Measurements from ENCODE around the gene UROD.
"Not testable (repeated sequence)": the region's sequence is repeated elsewhere in the genome, so short reads cannot be mapped to it uniquely, and the experiment has no call there.

UROD gene

DNA sequence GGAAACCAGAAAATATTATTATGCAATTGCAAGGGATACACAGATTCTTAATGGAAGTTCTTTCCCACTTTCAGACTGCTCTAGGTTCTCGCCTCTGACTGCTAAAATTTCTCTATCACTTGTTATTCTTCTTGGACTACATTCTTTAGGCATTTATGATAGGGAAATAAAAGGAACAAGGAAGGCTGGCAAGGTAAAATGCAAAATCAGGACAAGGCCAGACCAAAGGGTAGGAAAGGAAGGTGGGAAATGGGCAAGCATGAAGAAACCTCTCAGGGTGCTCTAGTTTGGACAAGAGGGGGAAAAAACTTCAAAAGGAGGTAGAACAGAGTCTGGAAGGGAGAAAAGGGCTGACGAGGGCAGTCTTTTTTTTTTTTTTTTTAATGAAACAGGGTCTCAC, 26.2 kb downstream of the UROD start:
- no peak for DNase-seq (ENCODE audit: low read depth in 3 of 3, low spot score in 1 of 3)

DNA sequence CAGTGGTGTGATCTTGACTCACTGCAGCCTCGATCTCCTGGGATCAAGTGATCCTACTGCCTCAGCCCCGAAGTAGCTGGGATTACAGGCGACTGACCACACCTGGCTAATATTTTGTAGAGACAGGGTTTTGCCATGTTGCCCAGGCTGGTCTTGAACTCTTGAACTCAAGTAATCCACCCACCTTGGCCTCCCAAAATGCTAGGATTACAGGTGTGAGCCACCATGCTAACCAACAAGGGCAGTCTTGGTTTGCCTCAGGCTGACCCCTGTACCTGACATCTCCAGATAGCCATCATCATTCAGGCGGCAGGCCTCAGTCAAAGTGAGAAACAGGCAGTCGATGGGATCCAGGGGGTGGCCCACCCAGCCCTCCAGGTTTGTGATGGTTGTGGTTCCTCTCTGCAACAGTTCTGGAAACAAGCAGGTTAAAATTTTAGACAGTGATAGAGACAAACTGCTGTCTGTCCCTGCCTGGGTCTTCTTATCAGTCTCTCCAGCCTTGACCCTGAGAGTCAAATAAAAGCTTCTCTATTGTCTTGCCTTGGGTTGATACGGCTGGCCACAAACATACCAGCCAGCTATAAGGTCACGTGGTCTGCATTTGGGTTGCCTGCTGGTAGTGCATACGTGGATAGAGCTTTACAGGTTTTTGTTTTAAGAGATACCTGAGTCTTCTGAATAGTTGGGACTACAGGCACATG, 26.8 kb downstream of the UROD start:
- no peak for DNase-seq (ENCODE audit: low read depth in 3 of 3, low spot score in 1 of 3)

DNA sequence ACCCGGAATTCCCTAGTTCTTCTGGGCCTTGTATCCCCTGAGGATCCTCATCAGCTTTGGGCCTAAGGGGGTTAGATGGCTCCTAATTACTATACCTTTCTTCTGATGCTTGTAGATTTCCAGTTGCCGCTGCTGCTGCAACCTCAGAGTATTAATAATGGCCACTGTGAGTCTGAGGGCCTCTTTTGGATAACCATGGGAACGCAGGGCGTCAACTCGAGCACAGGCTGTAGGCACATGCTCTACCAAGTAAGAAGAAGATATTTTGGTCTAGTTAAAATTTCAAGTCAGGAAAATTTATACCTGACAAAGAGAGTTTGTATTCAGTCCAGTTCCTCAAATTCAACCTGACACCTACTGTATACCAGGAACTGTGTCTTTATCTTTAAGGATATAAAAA, 28.2 kb downstream of the UROD start:
- DNase-seq (ENCODE audit: low read depth in 3 of 3, low spot score in 1 of 3): no peak

DNA sequence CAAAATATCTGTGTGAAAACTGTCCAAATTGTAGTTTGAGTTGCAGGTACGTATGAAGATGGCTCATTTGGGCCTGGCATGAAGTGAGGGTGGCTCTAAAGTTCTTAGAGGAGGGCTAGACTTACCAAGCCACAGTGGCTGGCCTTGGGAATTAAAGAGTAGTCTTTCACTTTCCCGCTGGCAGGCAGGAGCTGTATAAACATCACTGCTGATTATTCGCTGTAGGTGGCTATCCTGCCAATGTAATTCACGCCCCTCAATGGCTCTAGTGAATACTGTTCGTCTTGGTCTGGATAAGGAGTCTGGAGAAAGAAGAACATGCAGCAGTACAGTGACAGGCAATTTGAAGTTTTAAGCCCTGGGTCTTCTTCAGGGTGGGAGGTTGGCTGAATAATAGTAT, 31.0 kb downstream of the UROD start:
- no peak for DNase-seq (ENCODE audit: low read depth in 3 of 3, low spot score in 1 of 3)

DNA sequence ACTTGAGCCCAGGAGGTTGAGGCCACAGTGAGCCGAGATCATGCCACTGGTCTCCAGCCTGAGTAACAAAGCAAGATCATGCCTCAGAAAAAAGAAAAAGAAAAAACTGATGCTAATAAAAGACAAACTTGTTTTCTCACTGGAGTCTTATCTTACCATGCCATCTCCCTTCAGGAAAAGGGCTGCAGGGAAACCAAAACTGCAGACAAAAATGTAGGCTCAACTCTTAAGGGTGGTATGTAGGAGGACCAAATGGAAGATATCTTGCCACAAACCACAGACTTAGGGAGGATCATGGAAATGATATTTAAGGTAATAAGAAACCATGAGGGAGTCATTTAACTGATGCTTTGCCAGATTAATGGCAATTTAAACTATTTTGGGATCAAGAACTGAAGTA, 32.9 kb downstream of the UROD start:
- DNase-seq (ENCODE audit: low read depth in 3 of 3, low spot score in 1 of 3): no peak

DNA sequence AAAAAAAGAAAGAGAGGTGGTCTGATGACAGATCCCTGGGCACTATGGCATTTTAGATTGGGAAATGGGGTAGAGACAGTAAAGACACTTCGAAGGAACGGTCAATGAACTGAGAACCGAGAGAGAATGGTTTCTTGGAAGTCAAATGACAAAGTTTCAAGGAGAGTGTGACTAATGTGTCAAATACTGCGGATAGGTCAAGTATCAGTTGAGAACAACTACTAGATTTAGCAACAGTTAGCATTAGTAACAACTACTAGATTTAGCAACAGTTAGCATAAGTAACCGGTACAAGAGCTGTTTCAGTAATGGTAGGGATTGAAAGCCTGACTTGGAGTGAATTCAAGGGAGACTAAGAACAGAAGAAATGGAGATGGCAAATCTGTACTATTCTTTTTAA, 35.0 kb downstream of the UROD start:
- DNase-seq (ENCODE audit: low read depth in 3 of 3, low spot score in 1 of 3): no peak

DNA sequence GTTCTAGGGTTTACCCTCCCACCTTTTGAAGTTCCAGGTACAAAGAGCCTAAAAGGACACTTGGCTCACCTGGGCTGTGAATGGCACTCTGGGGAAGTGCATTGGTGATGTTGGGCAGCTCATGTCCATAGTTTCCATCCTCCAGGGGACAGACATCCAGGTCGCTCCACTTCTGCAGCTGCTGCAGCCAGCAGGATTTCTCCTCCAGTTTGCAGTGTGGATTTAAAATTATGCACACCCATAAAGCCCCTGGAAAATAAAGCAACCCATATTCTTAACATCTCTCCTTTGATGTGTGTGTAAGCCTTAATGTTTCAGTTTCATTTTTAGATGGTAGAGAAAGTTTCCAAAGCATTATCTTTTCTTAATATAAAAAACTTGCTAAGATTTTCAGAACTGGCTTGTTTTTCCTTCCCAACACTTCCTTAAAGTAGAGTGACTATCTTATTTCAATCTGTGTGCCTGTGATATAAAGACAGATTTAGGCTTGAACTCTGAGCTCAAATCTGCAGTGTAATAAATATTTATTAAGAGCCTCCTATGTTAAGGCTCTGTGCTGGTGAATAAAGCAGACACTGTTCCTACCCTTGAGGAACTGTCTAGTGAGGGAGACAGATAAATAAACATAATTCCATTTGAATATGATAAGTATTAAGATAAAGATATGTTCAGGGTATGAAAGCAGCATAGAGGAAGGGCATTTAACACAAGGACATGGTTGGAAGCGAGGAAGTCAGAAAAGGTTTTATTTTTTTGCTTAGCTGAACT, 39.1 kb downstream of the UROD start:
- DNase-seq (ENCODE audit: low read depth in 3 of 3, low spot score in 1 of 3): no peak

DNA sequence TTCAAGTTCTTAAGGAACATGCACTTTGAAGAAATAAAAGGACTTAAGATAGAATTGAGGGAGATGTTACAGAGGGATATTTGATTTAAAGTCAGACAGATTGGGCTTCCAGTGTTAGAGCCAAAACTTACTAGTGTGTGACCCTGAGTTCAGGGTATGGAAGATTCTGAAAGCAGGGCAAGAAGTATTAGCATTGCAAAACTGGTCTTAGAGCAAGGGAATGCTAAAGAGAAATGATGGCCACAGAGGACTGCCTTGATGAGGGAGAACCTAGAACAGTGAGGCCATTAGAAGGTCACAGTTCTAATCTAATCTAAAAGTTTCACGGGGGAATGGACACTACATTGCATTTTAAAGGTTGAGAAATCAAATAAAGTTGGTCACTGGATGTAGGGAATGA, 45.5 kb downstream of the UROD start:
- DNase-seq (ENCODE audit: low read depth in 3 of 3, low spot score in 1 of 3): no peak

DNA sequence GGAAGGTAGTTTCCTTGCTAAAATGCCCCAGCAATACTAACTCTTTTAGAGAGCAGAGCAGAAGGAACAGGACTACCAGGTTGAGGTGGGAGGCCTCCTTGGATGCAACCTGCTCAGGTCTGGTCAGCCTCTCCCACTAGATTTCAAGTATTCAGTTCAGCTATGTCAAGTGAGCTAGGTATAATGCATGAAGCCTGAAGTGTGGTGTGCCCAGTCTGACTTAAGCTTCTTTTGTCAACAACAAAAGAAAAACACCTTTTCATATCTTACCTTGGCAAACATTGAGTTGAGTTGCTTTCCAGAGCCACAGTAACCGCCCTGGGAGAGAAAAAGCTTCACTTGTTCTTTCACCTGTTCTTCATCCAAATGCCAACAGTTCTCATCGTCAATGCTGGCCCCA, 47.8 kb downstream of the UROD start:
- no peak for DNase-seq (ENCODE audit: low read depth in 3 of 3, low spot score in 1 of 3)

DNA sequence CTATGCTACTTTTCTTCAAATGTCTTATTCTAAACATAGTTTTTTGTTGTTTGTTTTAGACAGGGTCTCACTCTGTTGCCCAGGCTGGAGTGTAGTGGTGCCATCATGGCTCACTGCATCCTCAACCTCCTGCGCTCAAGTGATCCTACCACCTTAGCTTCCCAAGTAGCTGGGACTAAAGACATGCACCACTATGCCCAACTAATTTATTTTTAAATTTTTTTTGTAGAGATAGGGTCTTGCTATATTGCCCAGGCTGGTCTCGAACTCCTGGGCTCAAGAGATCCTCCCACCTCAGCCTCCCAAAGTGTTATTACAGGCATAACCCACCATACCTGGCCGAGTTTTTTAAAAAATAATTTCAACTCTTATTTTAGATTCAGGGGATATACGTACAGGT, 50.4 kb downstream of the UROD start:
- not testable (repeated sequence) for DNase-seq (ENCODE audit: low read depth in 3 of 3, low spot score in 1 of 3)

DNA sequence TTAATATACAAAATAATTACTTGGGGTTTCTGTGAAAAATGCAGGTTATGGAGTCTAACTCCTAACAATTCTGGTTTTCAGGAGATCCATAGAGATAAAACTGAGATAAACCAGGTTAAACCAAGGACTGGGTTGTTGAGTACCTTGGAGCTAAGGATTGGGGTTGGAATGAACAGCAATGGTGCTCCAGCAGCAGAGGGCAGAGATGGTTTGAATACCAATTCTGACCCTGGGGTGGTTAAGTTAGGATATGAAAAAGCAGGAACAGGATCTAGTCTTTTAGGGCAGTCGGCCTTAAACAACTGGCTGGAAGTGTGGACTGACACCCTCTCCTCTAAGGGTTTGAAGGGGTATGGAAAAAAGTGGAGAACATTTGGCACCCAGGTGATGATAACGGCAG, 53.0 kb downstream of the UROD start:
- DNase-seq (ENCODE audit: low read depth in 3 of 3, low spot score in 1 of 3): no peak
